ENCODE results near the gene LTBP3.

DNA sequence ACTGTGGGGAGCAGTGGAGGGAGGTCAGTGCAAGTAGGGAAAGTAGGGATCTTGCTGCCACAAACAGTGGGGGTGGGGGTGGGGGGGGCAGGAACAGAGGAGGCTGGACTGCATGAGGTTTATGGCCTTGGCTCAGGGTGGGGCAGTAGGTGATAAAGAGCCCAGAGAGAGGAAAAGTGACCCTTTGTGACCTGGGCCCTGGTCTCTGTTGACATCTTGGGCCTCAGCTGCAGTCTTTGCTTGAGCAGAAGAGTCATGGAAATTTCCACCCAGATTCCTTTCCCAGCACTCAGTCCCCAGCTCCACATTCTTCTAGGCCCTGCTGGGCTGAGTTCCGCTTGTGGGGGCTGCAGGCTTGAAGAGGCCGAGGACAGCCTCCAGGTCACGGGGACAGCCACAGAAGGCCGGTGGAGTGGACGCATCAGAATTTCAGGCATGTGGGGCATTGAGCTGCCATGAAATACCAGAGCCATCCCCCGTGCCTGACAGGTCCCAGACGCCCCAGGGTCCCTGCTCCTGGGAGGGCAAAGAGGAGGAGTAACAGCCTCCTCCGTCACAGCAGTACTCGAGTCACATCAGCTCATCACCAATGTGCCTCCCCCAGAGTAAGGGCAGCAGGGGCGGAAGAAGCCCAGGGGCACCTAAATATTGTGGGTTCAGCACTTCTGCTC is 69.0 kb downstream of the LTBP3 start:
- TF ChIP-seq CTCF (IDR thresholded peaks at IDR 0.05) (no peak), POLR2A (IDR thresholded peaks at IDR 0.05) (no peak), POLR2AphosphoS5 (IDR thresholded peaks at IDR 0.05) (peak; percentile 43 to 53 (median 52)), EP300 (IDR thresholded peaks at IDR 0.05; ENCODE audit: low read depth) (no peak)

All from transverse colon (tissue), 4 donors.